ENCODE measurements around the gene PTOV1.

Gene PTOV1

GRCh38 chr19:49880162-49880869, 29.4 kb downstream of the PTOV1 start:
- TF ChIP-seq REST (IDR thresholded peaks at IDR 0.05; ENCODE audit: low read depth) = no peak
- no peak for TF ChIP-seq NFIC (IDR thresholded peaks at IDR 0.05)
- no peak for TF ChIP-seq TEAD4 (IDR thresholded peaks at IDR 0.05)
- no peak for TF ChIP-seq RAD21 (IDR thresholded peaks at IDR 0.05; ENCODE audit: low read depth)
- no peak for TF ChIP-seq EP300 (IDR thresholded peaks at IDR 0.05; ENCODE audit: borderline replicate concordance)
- no peak for TF ChIP-seq EGR1 (IDR thresholded peaks at IDR 0.05)
- no peak for TF ChIP-seq CEBPB (IDR thresholded peaks at IDR 0.05)

- no peak for TF ChIP-seq CEBPB (IDR thresholded peaks at IDR 0.05)
- TF ChIP-seq REST (IDR thresholded peaks at IDR 0.05; ENCODE audit: low read depth) = no peak
- TF ChIP-seq TAF1 (IDR thresholded peaks at IDR 0.05; ENCODE audit: low read depth) = no peak
- no peak for TF ChIP-seq EGR1 (IDR thresholded peaks at IDR 0.05)
- TF ChIP-seq, protein P1, sequence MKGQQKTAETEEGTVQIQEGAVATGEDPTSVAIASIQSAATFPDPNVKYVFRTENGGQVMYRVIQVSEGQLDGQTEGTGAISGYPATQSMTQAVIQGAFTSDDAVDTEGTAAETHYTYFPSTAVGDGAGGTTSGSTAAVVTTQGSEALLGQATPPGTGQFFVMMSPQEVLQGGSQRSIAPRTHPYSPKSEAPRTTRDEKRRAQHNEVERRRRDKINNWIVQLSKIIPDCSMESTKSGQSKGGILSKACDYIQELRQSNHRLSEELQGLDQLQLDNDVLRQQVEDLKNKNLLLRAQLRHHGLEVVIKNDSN (IDR thresholded peaks at IDR 0.05) = no peak
- no peak for TF ChIP-seq ZBTB7A (IDR thresholded peaks at IDR 0.05; ENCODE audit: low read depth)
- TF ChIP-seq RAD21 (IDR thresholded peaks at IDR 0.05; ENCODE audit: low read depth) = no peak
- no peak for TF ChIP-seq TEAD4 (IDR thresholded peaks at IDR 0.05)
- no peak for TF ChIP-seq CREB1 (IDR thresholded peaks at IDR 0.05; ENCODE audit: low read depth)
- no peak for TF ChIP-seq NFIC (IDR thresholded peaks at IDR 0.05)
Observed at GRCh38 chr19:49881186-49881585, 30.2 kb downstream of the PTOV1 start.

GRCh38 chr19:49881672-49882394, 30.9 kb downstream of the PTOV1 start:
- TF ChIP-seq, protein P1 (IDR thresholded peaks at IDR 0.05) = peak; percentile 74
- TF ChIP-seq TEAD4 (IDR thresholded peaks at IDR 0.05) = no peak

GRCh38 chr19:49882643-49883042, 31.7 kb downstream of the PTOV1 start:
- TF ChIP-seq YY1 (IDR thresholded peaks at IDR 0.05; ENCODE audit: low read depth) = no peak
- TF ChIP-seq, protein P2, sequence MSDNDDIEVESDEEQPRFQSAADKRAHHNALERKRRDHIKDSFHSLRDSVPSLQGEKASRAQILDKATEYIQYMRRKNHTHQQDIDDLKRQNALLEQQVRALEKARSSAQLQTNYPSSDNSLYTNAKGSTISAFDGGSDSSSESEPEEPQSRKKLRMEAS (IDR thresholded peaks at IDR 0.05) = no peak
- TF ChIP-seq CEBPB (IDR thresholded peaks at IDR 0.05) = no peak
- no peak for TF ChIP-seq TAF1 (IDR thresholded peaks at IDR 0.05; ENCODE audit: low read depth)
- no peak for TF ChIP-seq EGR1 (IDR thresholded peaks at IDR 0.05)
- TF ChIP-seq TEAD4 (IDR thresholded peaks at IDR 0.05) = no peak
- TF ChIP-seq FOXM1 (IDR thresholded peaks at IDR 0.05; ENCODE audit: borderline replicate concordance, low read depth) = no peak
- TF ChIP-seq NFIC (IDR thresholded peaks at IDR 0.05) = no peak
- TF ChIP-seq TCF12 (IDR thresholded peaks at IDR 0.05; ENCODE audit: low read depth) = no peak
- no peak for TF ChIP-seq ZBTB7A (IDR thresholded peaks at IDR 0.05; ENCODE audit: low read depth)
- TF ChIP-seq, protein P1 (IDR thresholded peaks at IDR 0.05) = no peak
- no peak for TF ChIP-seq RAD21 (IDR thresholded peaks at IDR 0.05; ENCODE audit: low read depth)

GRCh38 chr19:49883094-49883493, 32.1 kb downstream of the PTOV1 start:
- TF ChIP-seq RAD21 (IDR thresholded peaks at IDR 0.05; ENCODE audit: low read depth) (no peak), TEAD4 (IDR thresholded peaks at IDR 0.05) (no peak), EP300 (IDR thresholded peaks at IDR 0.05; ENCODE audit: borderline replicate concordance) (no peak), ZBTB7A (IDR thresholded peaks at IDR 0.05; ENCODE audit: low read depth) (no peak), TCF12 (IDR thresholded peaks at IDR 0.05; ENCODE audit: low read depth) (no peak), YY1 (IDR thresholded peaks at IDR 0.05; ENCODE audit: low read depth) (no peak), EGR1 (IDR thresholded peaks at IDR 0.05) (no peak), CEBPB (IDR thresholded peaks at IDR 0.05) (no peak), CREB1 (IDR thresholded peaks at IDR 0.05; ENCODE audit: low read depth) (no peak), FOXM1 (IDR thresholded peaks at IDR 0.05; ENCODE audit: borderline replicate concordance, low read depth) (no peak), REST (IDR thresholded peaks at IDR 0.05; ENCODE audit: low read depth) (no peak)
- TF ChIP-seq, protein P1 (IDR thresholded peaks at IDR 0.05) = no peak
- TF ChIP-seq, protein P2 (IDR thresholded peaks at IDR 0.05) = no peak
